ACHN (cell line): Measurements from ENCODE around the gene RRAGC.

Source experiments
- DNase-seq: peaks from one replicate; pipeline ENCODE4 v3.0.0-alpha.2; 2015
- in situ Hi-C: cut with HindIII; loops from 2 replicates; pipeline ENCODE4 v1.10.0; 2017; ENCODE audit warnings: low sequenced_read_pairs, low pct_ligation_motif_present, low pct_unique_long_range_greater_than_20kb

RRAGC gene, protein sequence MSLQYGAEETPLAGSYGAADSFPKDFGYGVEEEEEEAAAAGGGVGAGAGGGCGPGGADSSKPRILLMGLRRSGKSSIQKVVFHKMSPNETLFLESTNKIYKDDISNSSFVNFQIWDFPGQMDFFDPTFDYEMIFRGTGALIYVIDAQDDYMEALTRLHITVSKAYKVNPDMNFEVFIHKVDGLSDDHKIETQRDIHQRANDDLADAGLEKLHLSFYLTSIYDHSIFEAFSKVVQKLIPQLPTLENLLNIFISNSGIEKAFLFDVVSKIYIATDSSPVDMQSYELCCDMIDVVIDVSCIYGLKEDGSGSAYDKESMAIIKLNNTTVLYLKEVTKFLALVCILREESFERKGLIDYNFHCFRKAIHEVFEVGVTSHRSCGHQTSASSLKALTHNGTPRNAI

DNA sequence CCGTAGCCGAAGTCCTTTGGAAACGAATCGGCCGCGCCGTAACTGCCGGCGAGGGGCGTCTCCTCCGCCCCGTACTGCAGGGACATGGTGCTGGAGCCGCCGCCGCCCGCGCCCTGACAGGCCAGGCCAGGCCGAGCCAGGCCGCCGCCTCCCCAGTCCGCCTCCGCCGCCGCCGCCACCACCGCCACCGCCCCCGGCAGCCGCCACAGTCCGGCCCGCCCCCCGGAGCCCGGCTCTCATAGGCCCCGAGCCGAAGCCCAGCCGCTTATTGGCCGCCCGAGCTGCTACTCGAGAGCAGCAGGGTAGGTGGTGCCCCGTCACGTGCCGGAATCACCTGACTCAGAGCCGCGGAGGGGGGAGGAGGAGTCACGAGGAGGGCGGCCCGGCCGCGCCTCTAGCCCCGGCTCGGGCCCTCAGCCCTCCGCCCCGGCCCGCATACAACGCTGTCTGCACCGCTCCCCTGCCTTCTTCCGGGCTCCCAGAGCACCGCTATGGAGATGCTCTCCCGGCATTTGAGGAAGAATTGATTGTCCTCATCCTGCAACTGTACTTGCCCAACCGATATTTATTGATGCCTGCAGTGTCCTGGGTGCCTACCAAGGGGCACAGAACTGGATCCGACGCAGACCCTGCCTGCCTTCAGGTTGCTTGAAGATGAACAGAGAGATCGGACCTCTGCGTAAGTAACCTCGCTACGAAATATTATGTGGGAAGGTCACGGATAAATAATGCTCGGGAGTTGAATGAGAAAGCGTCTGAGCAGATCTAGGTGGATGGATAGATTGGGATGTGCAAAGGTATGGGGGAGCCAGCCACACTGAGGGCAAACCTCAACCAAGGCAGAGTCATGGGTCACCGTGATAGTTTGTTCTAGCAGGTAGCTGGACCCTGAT is at the start of gene RRAGC:
RRAGC (minus strand) TSS at position 212 of the 893 bp plus-strand sequence; CDS start at position 86, 126 bp downstream.
- peak; percentile 97 for DNase-seq
- in situ Hi-C loops: no loop called here

- no peak for DNase-seq
- in situ Hi-C loops: no loop called here
These were observed 49.2 kb upstream of the RRAGC start for GRCh38 chr1:38908821-38909220.

DNA sequence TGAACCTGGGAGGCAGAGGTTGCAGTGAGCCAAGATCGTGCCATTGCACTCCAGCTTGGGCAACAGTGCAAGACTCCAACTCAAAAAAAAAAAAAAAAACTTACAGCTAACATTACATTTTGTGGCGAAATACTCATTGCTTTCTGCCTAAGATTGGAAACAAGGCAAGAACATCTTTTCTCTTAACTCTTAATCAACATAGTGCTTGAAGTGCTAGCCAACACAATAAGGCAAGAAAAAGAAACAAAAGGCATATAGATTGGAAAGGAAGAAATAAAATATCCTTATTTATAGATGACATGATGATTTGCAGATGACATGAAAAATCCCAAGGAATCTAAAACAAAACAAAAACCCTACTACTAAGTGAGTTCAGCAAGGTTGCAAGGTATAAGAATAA is 46.4 kb upstream of the RRAGC start:
- in situ Hi-C loops: no loop called here

GRCh38 chr1:38899560-38899959 is 40.0 kb upstream of the RRAGC start:
- no peak for DNase-seq
- in situ Hi-C loops: no loop called here

More for the DNA sequence above, 46.4 kb upstream of the RRAGC start:
- DNase-seq: no peak

GRCh38 chr1:38898653-38899230 is 39.2 kb upstream of the RRAGC start:
- in situ Hi-C loops: no loop called here

DNA sequence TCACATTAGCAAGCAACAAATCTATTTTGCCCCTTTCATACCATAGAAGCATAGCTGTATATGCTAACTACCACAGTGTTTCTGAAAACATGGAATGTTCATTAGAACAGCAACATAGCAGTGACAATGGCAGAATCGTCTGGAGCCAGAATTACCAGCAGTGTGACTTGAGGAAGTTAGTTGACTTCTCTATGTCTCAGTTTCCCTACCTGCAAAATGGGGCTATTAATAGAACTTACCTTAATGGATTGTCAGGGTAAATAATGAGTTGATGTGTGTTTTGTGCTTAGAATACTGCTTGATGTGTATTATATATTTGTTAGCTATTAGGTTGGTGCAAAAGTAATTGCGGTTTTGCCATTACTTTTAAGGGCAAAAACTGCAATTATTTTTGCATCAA is 36.6 kb upstream of the RRAGC start:
- in situ Hi-C loops: no loop called here
- DNase-seq: no peak

More at GRCh38 chr1:38898653-38899230, 39.2 kb upstream of the RRAGC start:
- no peak for DNase-seq

GRCh38 chr1:38892976-38893375 is 33.4 kb upstream of the RRAGC start:
- DNase-seq: no peak
- in situ Hi-C loops: no loop called here

GRCh38 chr1:38891753-38892152 is 32.2 kb upstream of the RRAGC start:
- in situ Hi-C loops: no loop called here
- DNase-seq: no peak

- DNase-seq: no peak
- in situ Hi-C loops: no loop called here
These were observed 30.0 kb upstream of the RRAGC start for GRCh38 chr1:38889589-38889988.

DNA sequence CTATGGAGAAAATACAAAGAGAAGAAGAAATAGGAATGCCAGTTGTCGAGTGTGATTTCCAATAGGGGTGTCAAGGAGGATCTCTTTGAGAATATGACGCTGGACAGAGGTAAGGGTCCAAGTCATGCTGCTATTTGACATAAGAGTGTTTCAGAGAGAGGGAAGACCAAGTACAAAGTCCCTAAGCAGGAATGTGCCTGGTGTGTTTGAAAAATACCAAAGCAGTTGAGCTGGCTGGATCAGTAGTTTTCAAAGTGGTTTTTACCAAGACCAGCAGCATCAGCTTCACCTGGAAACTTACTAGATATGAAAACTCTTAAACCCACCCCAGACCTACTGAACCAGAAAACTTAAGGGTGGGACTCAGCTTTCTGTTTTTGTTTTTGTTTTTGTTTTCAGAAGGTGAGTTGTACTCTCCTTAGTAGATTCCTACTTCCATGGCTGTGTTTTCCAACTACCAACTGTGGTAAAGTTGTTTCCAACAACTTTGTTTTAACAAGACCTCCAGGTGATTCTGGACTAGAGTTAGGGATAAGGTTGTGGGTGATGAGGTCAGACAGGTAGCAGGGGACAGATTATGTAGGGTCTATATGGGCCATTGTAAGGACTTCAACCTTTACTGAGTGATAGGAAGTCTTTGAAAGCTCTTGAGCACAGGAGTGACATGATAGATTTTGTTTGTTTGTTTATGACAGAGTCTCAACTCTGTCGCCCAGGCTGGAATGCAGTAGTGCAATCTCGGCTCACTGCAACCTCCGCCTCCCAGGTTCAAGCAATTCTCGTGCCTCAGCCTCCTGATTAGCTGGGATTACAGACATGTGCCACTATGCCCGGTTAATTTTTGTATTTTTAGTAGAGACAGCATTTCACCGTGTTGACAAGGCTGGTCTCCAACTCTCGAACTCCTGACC is 29.1 kb upstream of the RRAGC start:
- no peak for DNase-seq
- in situ Hi-C loops: no loop called here

GRCh38 chr1:38885092-38885491 is 25.5 kb upstream of the RRAGC start:
- DNase-seq: no peak
- in situ Hi-C loops: no loop called here

GRCh38 chr1:38881487-38881886 is 21.9 kb upstream of the RRAGC start, which contains the start of gene GJA9:
GJA9 (minus strand) TSS chr1:38881587; CDS start chr1:38876098, 5,489 bp downstream.
- in situ Hi-C loops: no loop called here
- DNase-seq: no peak

GRCh38 chr1:38875811-38876210 is 16.2 kb upstream of the RRAGC start:
- in situ Hi-C loops: no loop called here
- no peak for DNase-seq

- DNase-seq: peak; percentile 86
- in situ Hi-C loops: no loop called here
These were observed 13.7 kb upstream of the RRAGC start, which contains the start of gene MYCBP for GRCh38 chr1:38873027-38873969. MYCBP (minus strand) TSS chr1:38873348; CDS start chr1:38873305, 43 bp downstream.

- in situ Hi-C loops: no loop called here
- peak; percentile 24 for DNase-seq
These were observed 12.9 kb upstream of the RRAGC start for GRCh38 chr1:38872401-38873026.

GRCh38 chr1:38870996-38871395 is 11.4 kb upstream of the RRAGC start:
- no peak for DNase-seq
- in situ Hi-C loops: no loop called here

DNA sequence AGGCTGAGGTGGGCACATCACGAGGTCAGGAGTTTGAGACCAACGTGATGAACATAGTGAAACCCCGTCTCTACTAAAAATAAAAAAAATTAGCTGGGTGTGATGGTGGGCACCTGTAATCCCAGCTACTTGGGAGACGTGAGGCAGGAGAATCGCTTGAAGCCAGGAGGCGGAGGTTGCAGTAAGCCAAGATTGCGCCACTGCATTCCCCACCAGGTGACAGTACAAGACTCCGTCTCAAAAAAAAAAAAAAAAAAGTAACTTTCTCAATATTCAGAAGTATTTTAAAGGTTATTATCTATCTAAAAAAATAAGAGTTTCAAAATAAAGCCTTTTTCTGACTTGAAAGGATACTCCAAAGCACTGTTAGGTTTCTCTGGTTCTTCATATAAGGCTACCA is 7.6 kb upstream of the RRAGC start:
- in situ Hi-C loops: no loop called here
- no peak for DNase-seq
